GM12891 (cell line): Measurements from ENCODE around the gene SPECC1.
"Not testable (repeated sequence)": the region's sequence is repeated elsewhere in the genome, so short reads cannot be mapped to it uniquely, and the experiment has no call there.

ENCODE experiments used
- DNase-seq: peaks from one replicate; pipeline ENCODE4 v3.0.0; 2011; ENCODE audit warnings: low spot score; ENCODE audit not compliant: insufficient read length
- FAIRE-seq: peaks from 2 replicates; lab custom pipeline; 2011; peaks lifted over from hg19 to GRCh38; lab: Jason Lieb, UNC
- PAX5 ChIP-seq: IDR thresholded peaks from 2 replicates; pipeline ENCODE4 v1.6.1; 2011; ENCODE audit warnings: low read length, moderate library complexity, mild to moderate bottlenecking; ENCODE audit not compliant: insufficient read depth, severe bottlenecking
- POLR2A ChIP-seq: IDR thresholded peaks from 2 replicates; pipeline ENCODE4 v1.6.1; 2011; ENCODE audit warnings: low read depth, low read length, control low read depth
- POLR2AphosphoS5 ChIP-seq: IDR thresholded peaks from 2 replicates; pipeline ENCODE4 v1.6.1; 2011; ENCODE audit warnings: low read depth, low read length, control low read depth
- POU2F2 ChIP-seq: IDR thresholded peaks from 2 replicates; pipeline ENCODE4 v1.6.1; 2011; ENCODE audit warnings: low read depth, mild to moderate bottlenecking, control low read depth, low read length, moderate library complexity
- SPI1 ChIP-seq: IDR thresholded peaks from 2 replicates; pipeline ENCODE4 v1.6.1; 2011; ENCODE audit warnings: low read depth, low read length, control low read depth
- TAF1 ChIP-seq: IDR thresholded peaks from 2 replicates; pipeline ENCODE4 v1.6.1; 2011; ENCODE audit warnings: low read depth, low read length, control low read depth

The SPECC1 gene

DNA sequence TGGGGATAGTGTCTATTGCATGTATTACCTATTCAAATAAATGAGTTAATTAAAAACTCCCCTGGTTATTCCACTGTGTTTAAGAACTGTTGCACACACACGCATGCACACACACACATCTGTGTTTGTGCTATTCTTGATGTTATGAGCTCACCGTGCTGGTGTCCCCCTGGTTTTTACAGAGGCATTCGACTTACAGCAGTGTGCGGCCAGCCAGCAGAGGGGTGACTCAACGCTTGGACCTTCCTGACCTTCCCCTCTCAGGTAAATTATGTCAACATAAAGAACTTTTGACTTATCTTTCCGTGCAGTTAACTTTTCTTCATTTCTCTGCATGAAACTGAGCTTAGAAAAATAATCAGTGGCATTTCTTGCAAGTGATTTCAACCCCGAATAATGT lies 244.2 kb downstream of the SPECC1 start:
- no peak for FAIRE-seq
- DNase-seq: no peak
- no peak for TF ChIP-seq TAF1
- no peak for TF ChIP-seq PAX5
- no peak for TF ChIP-seq POLR2A
- TF ChIP-seq POU2F2: no peak
- no peak for TF ChIP-seq SPI1

DNA sequence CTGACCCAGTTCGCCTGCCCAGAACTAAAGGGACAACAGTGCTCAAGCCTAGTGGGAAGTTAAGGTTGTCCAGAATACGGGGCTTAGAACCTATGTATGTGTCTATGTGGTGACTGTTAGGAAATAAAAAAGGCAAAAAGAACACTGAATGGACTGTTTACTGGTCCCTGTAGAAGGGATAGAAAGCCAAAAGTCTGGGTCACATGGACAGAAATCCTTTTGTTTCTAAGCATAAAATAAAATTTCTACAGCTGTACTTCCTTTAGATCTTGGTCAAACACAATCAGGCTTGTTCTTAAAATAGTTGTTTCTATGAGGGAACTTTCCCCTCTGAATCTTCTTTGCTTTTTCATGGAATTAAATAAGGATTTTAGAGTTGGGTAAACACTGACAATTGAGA lies 245.4 kb downstream of the SPECC1 start:
- DNase-seq (no peak), FAIRE-seq (no peak)
- no peak for TF ChIP-seq POLR2AphosphoS5
- no peak for TF ChIP-seq POLR2A
- no peak for TF ChIP-seq TAF1

DNA sequence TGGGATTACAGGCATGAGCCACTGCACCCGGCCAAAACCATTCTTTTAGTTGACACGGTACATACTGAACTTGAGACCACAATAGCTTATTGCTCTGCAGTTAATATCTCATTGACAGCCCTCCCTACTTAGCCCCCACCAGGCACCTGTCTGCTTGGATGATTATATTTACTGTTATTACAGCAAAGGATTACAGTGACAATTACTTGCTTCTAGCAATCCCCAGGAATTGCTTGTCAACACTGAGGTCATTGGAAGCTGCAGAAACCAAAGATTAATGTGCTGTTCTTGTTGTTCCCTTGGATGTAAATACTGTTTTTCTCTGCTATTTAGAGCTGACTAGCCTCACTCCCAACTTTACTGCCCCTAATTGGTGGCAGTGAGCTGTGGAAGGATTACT lies 247.0 kb downstream of the SPECC1 start:
- DNase-seq (no peak), FAIRE-seq (no peak)
- TF ChIP-seq TAF1 (no peak), POU2F2 (no peak), POLR2AphosphoS5 (no peak), SPI1 (no peak), PAX5 (no peak), POLR2A (no peak)

DNA sequence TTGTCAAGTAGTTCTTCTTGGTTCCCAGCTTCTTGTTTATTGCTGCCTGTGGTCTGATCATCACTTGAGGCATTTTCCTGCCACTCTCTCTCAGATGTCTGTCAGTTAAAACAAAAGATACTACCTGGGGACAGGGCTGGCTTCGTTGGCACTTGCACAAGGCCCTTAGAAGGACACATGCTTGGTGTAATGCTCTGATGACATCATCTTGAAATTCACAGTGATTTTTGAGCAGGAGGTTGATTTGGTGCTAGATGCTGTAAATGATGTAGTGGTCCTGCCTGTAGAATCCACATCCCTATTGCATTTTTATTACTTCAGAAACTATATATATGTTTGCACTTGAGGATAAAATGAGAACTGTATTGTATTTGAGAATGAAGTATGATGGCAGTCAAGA lies 247.8 kb downstream of the SPECC1 start:
- TF ChIP-seq POLR2AphosphoS5 (no peak), PAX5 (no peak), POLR2A (no peak), POU2F2 (no peak), TAF1 (no peak), SPI1 (no peak)
- DNase-seq (no peak), FAIRE-seq (no peak)

GRCh38 chr17:20257798-20258197 lies 248.6 kb downstream of the SPECC1 start:
- DNase-seq: no peak
- FAIRE-seq: no peak
- TF ChIP-seq PAX5 (no peak), SPI1 (no peak), POLR2AphosphoS5 (no peak), POLR2A (no peak), TAF1 (no peak), POU2F2 (no peak)

DNA sequence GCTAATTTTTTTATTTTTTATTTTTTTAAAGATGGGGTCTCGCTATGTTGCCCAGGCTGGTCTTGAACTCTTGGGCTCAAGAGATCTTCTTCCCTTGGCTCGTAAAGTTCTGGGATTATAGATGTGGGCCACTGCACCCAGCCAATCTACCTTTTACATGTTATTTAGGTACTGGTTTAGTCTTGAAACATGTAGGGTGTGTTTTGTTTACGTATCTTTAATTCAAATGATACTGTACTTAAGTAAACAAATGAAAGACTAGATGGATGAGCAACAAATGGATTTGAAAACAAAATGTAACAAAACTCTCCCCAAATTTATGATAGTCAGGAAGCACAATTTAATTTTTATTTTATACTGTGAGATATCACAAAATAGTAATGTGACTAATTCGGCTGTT lies 250.5 kb downstream of the SPECC1 start:
- no peak for DNase-seq
- TF ChIP-seq POLR2A (no peak), PAX5 (no peak), SPI1 (no peak), POLR2AphosphoS5 (no peak), POU2F2 (no peak), TAF1 (no peak)
- FAIRE-seq: no peak

DNA sequence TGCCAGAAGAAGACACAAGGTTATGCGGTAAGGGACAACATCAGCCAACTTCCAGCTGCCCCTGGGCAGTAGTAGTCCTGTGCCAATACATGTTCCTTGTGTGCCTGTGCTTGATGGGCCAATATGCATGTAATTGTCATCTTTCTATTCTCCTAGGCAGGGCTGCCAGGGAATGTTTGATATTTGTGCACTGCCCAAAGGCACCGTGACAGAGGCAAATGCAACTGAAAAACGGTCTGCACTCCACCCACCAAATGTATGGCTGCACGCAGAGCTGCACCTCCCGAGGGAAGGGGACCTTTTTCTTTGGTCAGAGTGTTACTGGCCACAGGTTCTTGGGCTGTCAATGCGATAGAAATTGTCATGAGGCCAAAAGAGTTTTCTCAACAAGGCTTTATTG lies 251.1 kb downstream of the SPECC1 start:
- no peak for TF ChIP-seq PAX5
- no peak for TF ChIP-seq POU2F2
- TF ChIP-seq POLR2A: no peak
- TF ChIP-seq POLR2AphosphoS5: no peak
- TF ChIP-seq SPI1: no peak
- TF ChIP-seq TAF1: no peak
- no peak for FAIRE-seq
- no peak for DNase-seq

- TF ChIP-seq POLR2A (no peak), POLR2AphosphoS5 (no peak), SPI1 (no peak), POU2F2 (no peak), TAF1 (no peak), PAX5 (no peak)
- no peak for FAIRE-seq
- DNase-seq: no peak
Observed at GRCh38 chr17:20262226-20263114, 253.3 kb downstream of the SPECC1 start.

DNA sequence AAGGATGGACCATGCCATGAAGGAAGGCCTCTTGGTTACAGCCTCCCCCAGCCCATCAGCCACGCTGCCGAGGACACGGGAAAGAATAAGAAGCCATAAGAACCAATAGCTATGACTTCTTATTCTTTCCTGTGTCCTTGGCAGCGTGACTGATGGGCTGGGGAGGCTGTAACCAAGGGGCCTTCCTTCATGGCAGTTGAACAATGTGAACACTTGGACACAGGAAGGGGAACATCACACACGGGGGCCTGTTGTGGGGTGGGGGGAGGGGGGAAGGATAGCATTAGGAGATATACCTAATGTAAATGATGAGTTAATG lies 253.9 kb downstream of the SPECC1 start:
- not testable (repeated sequence) for DNase-seq

GRCh38 chr17:20263595-20263994 lies 254.4 kb downstream of the SPECC1 start:
- FAIRE-seq (no peak), DNase-seq (no peak)
- TF ChIP-seq TAF1 (no peak), POLR2A (no peak), SPI1 (no peak)

More for the DNA sequence above, 253.9 kb downstream of the SPECC1 start:
- not testable (repeated sequence) for FAIRE-seq
